Stimulated activated CD4-positive, alpha-beta T cell treated with anti-CD3 and anti-CD28 coated beads, Interleukin-4, amount 100 ng/mL, for 24 hours (primary cell): ENCODE data around the gene SNAPC3.
"Not testable (repeated sequence)": the region's sequence is repeated elsewhere in the genome, so short reads cannot be mapped to it uniquely, and the experiment has no call there.

Experiments
- DNase-seq: peaks from one replicate; pipeline ENCODE4 v3.0.0-alpha.2; 2020

The SNAPC3 gene

DNA sequence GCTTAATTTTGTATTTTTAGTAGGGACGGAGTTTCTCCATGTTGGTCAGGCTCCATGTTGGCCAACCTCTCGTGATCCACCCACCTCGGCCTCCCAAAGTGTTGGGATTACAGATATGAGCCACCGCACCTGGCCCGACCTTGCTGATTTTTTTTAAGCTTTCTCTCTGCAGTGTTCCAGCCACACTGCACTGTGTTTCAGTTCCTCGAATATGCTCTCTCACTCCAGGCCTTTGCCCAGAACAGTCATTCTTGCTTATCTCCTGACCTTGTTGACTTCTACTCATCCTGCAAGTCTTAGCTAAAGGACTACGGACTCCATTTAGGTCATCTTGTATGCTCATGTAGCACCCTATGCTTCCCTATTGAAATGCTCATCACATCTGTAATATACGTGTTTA is 3.3 kb downstream of the SNAPC3 start:
- no peak for DNase-seq

DNA sequence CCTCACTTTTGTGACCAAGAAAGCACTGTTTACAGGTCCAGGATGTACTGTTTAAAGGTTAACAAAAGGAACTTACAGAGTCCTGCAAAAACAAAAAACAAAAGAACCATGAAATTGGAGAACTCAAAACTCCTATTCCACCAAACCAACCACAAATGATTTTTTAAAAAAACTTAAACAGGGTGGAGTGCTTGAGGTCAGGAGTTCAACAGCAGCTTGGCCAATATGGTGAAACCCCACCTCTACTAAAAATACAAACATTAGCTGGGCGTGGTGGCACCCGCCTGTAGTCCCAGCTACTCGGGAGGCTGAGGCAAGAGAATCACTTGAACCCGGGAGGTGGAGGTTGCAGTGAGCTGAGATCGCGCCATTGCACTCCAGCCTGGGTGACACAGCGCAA is 5.0 kb downstream of the SNAPC3 start:
- DNase-seq = not testable (repeated sequence)

DNA sequence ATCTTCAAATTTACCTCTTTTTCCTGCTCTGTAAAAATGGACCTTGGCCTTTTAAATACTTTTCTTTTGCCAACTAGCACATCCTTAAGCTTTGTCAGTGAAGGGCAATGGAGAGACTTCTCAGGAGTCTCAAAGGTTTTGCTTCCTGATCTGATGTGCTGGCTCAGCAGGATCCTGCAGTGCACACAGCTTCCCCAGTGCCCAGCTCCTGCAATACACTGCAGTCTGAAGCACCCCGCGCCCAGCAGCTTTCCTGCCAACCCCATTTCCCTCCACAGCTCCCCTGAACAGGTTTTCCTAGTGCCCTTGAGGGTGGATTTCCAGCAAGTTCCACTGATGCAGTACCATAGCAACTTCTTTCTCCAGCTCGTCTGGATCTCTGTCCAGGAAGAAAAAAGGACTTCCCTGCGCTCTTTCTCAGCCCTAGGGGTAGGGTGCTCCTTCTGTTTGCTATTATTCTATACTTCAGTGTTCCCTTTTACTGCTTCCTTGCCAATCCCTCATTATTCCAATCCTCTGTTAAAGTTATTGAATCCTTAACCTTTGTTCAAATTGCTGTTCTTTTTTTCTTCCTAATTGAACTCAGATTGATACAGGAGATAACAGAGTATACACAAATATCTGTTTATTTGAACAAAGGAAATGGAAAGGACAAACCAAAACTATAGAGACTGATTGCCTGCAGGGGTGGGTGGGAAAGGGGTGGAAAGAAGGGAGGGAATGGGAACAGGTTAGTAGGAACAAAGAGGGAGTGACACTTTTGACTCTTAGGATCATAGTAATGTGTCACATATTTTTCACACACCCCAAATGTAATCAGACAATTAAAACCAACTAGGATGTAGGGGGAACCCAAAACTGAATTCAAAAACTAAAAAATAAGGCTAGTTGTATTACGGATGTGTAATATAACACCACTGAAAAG is 8.5 kb downstream of the SNAPC3 start:
- DNase-seq = no peak

DNA sequence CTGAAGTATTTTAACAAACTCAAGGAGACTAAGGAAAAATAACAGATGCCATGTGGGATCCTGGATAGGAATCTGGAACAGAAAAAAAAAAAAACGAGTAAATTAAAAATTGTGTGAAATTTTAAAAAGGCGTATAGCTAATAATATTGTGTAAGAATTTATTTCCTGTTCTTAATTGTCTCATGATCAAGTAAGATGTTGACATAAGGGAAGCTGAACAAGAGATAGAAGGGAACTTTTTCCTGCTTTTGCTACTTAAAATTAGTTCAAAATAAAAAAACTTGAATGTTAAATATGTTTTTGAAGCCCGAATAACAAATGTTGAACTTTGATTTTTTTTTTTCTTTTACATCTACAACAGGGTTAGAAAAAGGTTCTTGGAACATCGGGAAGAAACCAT is 10.5 kb downstream of the SNAPC3 start:
- DNase-seq = no peak

DNA sequence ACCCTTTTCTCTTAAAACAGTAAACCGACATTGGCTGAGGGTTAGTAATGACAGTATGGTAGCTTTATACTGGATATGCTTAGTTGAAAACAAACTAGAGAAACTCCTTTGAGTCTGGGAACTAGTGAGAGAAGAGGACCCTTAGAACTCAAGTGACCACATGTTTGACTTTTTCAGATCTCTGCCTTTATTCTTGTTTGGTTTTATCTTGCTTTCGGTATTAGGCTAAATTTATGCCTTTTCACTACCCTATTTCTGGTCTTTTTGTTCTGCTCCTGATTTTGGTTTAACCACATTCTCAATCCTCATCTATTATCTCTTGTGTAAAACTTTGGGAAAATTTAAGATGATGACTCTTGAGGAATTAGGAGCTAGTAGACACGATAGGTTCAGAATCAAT is 11.0 kb downstream of the SNAPC3 start:
- DNase-seq = no peak

DNA sequence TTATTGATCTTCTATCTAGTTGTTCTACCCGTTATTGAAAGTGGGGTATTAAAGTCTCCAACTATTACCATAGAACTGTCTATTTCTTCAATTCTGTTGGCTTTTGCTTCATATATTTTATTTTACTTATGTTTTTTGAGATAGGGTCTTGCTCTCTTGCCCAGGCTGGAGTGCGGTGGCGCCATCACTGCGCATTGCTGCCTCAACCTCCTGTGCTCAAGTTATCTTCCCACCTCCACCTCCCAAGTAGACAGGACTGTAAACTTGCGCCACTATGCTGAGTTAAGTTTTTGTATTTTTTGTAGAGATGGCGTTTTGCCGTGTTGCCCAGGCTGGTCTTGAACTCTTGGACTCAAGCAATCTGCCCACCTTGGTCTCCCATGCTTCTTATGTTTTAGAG is 16.2 kb downstream of the SNAPC3 start:
- DNase-seq = no peak

DNA sequence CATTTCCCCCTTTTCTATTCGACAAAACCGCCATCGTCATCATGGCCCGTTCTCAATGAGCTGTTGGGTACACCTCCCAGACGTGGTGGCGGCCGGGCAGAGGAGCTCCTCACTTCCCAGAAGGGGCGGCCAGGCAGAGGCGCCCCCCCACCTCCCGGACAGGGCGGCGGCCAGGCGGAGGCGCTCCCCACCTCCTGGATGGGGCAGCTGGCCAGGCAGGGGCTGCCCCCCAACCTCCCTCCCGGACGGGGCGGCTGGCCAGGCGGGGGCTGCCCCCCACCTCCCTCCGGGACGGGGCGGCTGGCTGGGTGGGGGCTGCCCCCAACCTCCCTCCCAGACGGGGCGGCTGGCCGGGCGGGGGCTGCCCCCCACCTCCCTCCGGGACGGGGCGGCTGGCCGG is 19.2 kb downstream of the SNAPC3 start:
- DNase-seq = not testable (repeated sequence)

DNA sequence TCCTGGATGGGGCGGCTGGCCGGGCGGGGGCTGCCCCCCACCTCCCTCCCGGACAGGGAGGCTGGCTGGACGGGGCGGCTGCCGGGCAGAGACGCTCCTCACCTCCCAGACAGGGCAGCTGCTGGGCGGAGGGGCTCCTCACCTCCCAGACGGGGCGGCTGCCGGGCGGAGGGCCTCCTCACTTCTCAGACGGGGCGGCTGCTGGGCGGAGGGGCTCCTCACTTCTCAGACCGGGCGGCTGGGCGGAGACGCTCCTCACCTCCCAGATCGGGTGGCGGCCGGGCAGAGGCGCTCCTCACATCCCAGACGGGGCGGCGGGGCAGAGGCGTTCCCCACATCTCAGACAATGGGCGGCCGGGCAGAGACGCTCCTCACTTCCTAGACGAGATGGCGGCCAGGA is 19.6 kb downstream of the SNAPC3 start:
- DNase-seq = not testable (repeated sequence)

DNA sequence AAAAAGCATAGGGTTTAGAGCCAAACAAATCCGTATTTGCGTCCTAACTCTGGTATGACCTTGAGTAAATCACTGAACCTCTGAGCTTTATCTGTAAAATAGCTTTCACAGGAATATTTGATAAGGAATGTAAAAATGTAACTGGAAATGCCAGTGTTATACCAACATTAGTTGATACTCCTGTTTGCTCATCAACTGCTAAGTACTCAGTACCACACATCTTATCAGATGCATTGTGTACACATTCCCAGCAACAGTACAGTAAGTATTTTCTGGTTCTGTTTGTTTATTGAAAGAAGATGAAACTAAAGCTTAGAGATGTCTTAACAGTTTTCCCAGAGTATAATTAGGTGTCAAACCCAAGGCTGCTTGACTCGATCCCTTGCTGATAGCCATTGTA is 21.5 kb downstream of the SNAPC3 start:
- no peak for DNase-seq

DNA sequence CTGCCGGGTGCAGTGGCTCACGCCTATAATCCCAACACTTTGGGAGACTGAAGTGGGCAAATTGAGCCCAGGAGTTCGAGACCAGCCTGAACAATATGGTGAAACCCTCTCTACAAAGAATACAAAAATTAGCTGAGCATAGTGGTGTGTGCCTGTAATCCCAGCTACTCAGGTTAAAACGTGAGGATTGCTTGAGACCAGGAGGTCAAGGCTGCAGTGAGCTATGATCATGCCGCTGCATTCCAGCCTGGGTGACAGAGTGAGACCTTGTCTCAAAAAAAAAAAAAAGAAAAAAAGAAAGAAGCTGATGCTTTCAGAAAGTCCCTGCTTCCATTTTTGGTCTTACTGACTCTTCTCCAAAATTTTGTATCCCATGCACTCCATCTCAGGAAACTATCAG is 31.3 kb downstream of the SNAPC3 start:
- no peak for DNase-seq

DNA sequence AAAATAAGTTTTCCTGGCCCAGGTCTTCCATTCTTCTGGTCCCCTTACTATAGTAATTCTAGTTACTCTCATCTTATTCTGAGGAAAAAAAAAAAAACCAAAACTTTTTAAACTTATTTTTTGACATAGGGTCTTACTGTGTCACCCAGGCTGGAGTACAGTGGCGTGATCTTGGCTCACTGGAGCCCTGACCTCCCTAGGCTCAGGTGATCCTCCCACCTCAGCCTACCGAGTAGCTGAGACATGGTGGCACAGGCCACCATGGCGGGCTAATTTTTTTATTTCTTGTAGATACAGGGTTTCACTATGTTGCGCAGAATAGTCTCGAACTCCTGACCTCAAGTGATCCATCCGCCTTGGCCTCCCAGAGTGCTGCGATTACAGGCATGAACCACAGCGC is 38.4 kb downstream of the SNAPC3 start:
- DNase-seq = no peak

DNA sequence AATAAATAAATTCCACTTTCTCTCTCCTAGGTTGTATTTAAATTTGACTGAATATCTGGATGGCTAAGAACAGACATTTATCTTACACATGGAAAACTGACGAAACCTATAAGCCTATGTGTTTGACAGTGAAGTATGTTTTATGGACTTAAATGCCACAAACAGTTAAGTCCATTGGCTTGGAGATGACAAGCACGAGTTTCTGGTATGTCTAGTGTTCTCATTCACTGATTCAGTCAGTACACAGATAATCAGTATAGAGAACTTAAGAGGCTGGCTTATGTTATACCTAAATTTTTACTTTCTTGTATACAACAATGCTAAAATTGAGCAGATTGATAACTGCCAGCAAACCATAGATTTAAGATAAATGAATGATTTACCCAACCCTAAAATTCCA is 38.9 kb downstream of the SNAPC3 start:
- DNase-seq = no peak

DNA sequence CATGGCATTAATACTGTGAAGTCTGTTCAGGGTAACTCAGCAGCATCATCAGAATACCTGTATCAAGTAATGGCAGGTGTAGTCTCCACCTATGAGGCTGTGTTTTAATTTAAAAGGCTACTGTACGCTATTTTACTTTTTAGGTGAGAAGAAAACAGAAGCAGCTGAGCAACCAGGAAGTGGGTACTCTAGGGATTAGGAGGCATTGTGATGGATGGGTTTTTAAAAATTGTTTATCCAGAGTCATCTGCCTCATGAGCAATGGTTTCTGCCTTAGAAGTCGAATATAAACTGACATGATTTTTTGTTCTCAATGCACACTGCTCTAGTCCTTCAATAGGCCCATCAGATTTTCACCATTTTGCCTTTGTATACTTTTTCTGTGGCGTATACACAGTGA is 45.5 kb downstream of the SNAPC3 start:
- DNase-seq = no peak

DNA sequence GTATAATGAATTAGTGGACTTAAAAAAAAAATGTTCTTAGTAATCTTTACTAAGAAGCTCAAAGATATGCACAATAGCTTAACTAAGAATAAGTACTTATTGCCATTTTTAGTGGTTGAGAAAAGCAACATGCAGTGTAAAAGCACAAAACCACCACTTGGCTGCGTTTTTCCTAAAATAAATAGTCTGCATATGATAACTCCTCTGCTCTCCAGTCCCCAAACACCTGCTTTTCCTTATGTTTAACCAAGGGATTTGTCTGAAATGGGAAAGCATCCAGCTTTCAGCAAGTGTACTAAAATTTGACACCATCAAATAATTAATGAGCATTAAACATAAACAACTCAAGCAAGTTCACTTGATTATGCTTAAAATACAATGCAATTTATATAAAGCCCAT is 46.7 kb downstream of the SNAPC3 start:
- DNase-seq = no peak

DNA sequence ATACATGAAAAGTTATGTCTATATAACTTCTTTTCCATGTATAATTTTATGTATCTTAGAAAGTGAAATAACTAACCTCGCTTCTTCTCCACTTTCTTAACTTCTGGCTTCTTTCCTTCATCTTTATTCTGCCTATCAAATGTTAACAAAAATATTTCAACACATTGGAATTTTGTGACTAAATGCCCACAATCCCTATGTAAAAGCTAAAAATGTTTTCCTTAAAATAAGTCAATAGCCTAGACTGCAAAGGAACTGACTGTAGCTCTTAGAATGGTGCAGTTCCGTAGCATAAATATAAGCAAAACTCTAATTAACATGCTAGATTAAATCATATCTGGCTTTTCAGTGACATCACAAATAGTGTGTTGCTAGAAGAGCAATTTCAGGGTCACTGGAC is 47.2 kb downstream of the SNAPC3 start:
- no peak for DNase-seq

DNA sequence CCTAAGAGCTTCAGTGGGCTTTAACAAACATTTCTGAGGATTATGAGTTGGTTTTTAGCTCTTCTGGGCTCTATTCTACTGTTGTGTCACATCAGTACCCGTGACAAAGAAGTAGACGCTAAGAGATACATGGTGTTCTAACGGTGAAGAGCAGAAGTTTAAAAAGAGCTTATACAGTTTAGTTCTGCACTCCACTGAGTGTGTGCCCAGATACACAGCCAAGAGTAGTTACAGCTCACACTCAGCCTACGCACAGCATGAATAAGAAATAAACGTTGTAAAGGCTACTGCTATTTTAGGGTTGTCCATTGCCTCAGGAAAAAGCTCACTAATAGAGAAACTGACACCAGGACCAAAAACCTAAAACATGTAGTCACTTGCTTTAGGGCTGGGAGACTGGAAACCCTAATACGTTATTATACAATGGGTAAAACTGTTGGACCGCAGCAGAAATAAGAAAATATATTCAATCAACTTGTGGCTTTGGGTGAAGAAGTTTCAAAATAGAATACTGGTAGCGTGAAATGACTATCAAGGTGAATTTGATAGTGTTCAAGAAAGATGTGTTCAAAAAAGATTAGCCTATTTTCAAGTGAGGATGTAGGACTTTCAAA is 53.4 kb downstream of the SNAPC3 start:
- no peak for DNase-seq

DNA sequence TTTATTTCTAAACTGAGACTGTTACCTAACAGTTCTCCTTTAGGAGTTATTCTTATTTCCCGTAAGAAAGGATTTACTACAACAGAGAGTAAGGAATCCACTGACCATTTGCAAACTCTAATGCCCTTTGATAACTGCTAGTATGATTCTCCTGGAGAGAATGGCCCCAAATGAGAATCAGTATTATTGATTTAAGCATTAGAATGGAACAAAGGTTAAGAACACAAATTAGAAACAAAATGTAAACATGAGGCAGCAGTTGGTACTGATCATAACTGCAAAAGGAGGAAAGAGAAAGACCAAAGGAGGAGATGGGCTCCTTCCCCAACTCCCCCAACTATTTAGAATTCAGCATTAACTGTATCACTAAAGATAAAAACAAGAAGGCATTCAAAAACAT is 57.4 kb downstream of the SNAPC3 start:
- no peak for DNase-seq

DNA sequence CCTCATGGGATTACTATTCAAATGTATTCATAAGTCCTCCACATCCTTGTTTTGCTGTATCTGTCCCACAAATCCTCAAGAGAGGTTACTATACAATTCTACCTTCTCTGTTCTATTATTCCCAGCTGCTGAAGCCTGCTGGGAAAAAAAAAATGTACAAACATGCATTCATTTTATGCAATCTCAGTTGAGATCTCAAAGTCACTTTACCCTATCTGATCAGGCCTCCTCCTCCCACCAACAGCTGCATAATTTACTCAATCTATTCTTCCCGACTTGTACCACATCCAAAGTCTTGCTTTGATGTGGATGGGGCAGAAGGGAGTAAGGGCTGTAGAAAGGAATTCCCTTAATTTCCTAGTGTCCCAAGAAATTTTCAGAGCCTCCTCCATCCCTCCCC is 59.5 kb downstream of the SNAPC3 start:
- DNase-seq = no peak

DNA sequence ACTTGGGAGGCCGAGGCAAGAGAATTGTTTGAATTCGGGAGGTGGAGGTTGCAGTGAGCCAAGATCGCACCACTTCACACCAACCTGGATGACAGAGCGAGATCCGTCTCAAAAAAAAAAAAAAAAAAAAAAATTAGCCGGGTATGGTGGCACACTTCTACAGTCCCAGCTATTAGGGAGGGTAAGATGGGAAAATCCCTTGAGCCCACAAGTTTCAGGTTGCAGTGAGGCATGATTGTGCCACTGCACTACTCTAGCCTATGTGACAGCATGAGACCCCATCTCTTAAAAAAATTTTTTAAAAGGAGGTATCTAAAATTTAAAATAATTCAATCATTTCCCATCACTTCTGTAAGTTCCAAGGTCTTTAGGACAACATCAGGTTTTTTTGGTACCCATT is 62.1 kb downstream of the SNAPC3 start:
- DNase-seq = no peak

DNA sequence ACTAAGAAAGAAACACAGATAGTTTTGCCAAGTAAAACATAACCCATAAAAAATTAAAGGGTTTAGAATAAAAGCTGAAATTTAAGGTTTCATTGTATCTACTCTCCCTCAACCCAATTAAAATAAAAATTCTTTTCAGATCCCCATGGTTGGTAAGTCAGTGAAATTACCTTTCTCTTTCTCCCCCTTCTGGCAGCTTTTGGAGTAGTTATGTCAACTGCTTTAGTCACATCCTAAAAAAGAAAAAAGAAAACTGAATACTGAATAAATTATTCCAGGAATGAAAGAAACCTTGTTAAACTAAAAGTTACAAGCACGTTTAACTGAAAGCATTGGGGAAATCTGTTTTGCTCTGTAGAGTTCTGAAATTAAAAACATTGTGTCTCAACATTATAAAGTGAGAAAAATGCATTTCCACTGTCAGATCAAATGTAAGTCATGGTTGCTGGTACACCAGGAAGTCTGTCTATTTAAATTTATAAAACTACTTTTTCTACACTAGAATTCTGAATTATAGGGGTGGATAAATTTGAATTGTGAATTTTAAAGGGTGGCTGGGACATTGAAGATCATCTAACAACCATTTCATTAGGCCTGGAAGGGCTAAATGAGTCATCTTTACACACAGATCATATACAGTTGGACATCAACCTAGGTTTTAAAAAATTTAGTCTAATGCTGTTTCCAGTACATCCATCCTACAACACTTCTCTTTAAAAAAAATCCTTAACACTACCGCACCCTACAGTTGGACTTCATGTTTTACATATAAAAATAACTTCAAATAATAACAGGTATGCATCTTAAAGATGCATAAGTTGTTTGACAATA is 63.4 kb downstream of the SNAPC3 start:
- no peak for DNase-seq

DNA sequence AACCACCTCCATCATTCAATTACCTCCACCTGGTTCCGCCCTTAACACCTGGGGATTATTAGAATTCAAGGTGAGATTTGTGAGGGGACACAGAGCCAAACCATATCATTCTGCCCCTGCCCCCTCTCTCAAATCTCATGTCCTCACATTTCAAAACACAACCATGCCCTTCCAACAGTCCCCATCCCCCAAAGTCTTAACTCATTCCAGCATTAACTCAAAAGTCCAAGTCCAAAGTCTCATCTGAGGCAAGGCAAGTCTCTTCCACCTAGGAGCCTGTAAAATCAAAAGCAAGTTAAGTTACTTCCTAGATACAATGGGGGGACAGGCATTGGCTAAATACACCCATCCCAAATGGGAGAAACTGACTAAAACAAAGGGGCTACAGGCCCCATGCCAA is 69.3 kb downstream of the SNAPC3 start:
- DNase-seq = no peak

DNA sequence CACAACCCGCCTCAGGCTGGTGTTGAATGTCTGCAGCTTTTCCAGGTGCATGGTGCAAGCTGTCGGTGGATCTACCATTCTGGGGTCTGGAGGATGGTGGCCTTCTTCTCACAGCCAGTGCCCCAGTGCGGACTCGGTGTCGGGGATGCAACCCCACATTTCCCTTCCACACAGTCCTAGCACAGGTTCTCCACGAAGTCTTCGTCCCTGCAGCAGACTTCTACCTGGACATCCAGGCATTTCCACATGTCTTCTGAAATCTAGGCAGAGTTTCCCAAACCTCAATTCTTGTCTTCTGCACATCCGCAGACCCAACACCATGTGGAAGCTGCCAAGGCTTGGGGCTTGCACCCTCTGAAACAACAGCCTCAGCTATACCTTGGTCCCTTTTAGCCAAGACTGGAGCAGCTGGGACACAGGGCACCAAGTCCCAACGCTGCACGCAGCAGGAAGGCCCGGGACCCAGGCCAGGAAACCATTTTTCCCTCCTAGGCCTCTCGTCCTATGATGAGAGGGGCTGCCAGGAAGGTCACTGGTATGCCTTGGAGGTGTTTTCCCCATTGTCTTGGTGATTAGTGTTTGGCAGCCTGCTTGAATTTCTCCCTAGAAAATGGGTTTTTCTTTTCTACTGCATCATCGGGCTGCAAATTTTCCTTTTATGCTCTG is 69.9 kb downstream of the SNAPC3 start:
- DNase-seq = no peak
